ENCODE measurements around the gene PRDM16.

Gene PRDM16

DNA sequence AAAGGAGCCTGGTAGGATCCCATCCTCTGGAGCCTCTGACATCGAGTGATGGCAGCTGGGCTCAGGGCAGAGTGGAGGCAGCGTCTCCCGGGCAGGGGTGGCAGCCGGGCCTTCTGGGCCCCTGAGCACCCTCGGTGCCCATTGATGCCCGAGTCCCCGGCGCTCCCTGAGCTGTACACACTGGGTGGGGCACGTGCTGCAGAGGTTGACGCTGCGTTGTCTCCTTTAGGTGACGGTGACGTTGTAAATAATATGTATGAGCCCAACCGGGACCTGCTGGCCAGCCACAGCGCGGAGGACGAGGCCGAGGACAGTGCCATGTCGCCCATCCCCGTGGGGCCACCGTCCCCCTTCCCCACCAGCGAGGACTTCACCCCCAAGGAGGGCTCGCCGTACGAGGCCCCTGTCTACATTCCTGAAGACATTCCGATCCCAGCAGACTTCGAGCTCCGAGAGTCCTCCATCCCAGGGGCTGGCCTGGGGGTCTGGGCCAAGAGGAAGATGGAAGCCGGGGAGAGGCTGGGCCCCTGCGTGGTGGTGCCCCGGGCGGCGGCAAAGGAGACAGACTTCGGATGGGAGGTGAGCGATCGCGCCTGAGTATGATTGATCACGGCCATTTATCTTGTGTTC lies 117.0 kb downstream of the PRDM16 start:
- no peak for DNase-seq (ENCODE audit: low read depth in 1 of 2, low spot score in 1 of 2)
- TF ChIP-seq JUND (IDR thresholded peaks at IDR 0.05; ENCODE audit: low read depth) = no peak
- in situ Hi-C loops (cut with HindIII; ENCODE audit: low pct_unique_long_range_greater_than_20kb, low sequenced_read_pairs) = no loop called here

DNA sequence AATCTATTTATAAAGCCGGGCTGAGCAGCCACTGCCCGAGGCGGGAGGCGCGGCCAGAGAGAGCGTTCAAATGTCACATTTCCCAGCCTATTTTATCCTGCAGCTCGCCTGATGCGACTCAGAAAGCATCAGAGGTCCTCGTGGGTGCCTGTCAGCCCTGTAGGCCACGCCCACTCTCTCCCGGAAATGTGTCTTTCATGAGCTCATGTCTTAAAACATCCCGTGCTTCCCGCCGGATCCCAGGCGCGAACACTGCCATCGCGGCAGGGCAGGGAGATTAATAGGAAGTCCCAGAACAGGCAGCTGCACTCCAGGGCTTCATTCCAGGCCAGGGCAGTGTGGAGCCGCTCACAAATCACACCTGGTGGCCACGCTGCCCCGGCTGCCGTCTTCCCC lies 117.5 kb downstream of the PRDM16 start:
- TF ChIP-seq JUND (IDR thresholded peaks at IDR 0.05; ENCODE audit: low read depth) = no peak
- in situ Hi-C loops (cut with HindIII; ENCODE audit: low pct_unique_long_range_greater_than_20kb, low sequenced_read_pairs) = no loop called here
- peak; percentile 24 to 31 for DNase-seq (ENCODE audit: low read depth in 1 of 2, low spot score in 1 of 2)

DNA sequence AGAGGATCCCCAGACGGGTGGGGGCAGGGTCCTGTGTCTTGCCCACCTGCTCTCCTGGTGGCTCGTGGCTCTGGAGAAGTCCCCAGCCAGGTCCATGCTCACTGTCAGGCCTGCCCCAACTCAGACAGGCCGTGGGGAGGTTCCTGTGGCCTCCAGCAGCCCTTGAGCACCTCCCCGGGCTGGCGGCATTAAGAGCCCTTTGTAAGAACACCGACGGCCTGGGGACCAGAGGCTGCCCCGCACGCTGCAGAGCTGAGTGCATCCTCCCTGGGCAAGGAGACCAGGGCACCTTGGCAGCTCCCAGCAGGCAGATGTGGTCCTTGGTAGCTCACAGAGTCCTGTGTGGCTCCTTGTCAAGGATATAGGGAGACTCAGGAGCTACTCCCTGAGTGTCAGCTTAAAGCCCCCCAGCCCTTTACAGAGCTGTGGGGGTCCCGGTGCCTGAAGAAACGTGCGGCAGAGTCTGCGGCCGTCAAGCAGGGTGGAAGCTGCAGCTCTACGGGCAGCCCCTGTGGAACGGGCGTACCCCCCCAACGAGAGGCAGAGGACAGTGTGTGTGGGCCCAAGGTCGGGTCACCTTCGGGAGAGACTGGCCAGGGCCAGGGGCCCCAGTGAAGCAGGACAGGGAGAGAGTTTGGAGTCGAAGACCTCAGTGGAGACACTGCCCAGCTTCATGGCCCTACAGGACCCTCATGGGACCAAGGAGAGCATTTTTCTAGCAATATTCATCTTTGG lies 118.6 kb downstream of the PRDM16 start:
- no peak for DNase-seq (ENCODE audit: low read depth in 1 of 2, low spot score in 1 of 2)
- in situ Hi-C loops (cut with HindIII; ENCODE audit: low pct_unique_long_range_greater_than_20kb, low sequenced_read_pairs) = no loop called here
- TF ChIP-seq JUND (IDR thresholded peaks at IDR 0.05; ENCODE audit: low read depth) = no peak

DNA sequence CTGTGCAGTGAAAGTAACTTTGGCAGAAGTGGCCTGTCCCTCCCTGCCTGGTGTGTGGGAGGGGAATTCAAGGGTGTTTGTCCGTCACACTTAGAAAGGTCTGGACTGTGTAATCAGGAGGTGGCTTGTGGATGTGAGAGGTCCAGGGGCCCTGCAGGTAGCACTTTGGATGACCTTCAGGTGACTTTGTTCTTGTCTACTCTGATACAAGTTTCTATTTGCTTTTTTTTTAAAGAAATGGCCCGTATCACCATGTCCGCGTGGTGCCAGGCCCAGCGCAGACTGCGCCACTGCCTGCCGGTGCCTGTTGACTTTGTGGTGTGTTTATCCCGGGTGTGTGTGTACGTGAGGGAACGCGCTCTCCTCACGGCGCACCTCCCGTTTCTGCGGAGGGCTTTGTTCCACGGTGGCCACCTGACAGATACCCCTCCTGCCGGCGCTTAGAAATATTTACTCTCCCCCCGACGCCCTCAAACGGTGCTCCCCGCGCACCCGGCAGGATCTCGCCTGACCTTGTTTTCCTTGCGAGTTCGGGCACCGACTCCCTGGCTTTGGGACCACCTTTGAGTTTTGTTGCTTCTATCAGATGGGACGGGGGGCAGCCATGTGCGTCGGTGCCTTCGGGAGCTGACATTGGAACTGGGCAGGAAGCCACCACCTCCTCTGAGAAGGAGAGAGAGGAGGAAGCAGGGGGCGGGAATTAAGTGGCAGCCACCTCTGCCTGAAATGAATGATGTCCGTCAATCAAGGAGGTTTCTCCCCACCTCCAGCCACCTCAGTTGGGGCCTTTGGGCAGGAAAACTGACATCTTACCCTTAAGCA lies 119.4 kb downstream of the PRDM16 start:
- in situ Hi-C loops (cut with HindIII; ENCODE audit: low pct_unique_long_range_greater_than_20kb, low sequenced_read_pairs) = no loop called here
- DNase-seq (ENCODE audit: low read depth in 1 of 2, low spot score in 1 of 2) = no peak
- TF ChIP-seq JUND (IDR thresholded peaks at IDR 0.05; ENCODE audit: low read depth) = no peak

DNA sequence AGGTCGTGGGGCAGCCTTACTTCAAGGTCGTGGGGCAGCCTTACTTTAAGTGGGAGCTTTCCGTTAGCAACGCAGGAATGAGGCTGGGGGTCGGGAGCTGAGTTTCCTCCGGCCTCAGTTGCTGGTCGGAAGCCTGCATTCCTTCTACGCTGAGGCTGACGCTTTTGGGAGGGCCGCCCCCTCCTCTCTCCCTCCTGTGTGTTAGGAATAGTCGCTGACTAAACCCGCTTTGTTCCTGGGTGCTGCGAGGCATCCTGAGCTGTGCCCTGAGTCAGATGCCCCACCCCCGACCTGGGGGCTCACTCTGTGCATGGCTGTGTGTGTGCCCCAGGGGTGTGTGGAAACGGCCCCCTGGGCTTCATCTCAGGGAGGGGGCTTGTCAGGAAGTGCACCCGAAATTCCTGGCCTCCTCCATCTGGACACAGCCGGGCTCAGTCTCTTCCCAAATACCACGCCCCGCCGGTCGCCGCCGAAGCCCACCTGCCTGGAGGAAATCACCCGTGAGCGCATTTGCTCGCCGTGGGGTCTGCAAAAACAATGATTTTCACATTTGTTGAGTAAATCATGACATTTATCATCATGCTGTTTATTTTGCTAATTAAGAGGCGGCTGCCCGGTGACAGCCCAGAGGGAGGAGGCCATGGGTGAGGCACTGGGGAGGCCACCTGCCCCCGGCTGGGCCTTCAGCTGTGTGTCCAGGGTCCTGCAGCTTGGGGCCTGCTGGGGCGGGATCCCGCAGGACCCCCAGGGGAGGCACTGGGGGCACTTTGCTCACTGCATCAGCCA lies 121.4 kb downstream of the PRDM16 start:
- no peak for TF ChIP-seq JUND (IDR thresholded peaks at IDR 0.05; ENCODE audit: low read depth)
- in situ Hi-C loops (cut with HindIII; ENCODE audit: low pct_unique_long_range_greater_than_20kb, low sequenced_read_pairs) = no loop called here
- no peak for DNase-seq (ENCODE audit: low read depth in 1 of 2, low spot score in 1 of 2)

DNA sequence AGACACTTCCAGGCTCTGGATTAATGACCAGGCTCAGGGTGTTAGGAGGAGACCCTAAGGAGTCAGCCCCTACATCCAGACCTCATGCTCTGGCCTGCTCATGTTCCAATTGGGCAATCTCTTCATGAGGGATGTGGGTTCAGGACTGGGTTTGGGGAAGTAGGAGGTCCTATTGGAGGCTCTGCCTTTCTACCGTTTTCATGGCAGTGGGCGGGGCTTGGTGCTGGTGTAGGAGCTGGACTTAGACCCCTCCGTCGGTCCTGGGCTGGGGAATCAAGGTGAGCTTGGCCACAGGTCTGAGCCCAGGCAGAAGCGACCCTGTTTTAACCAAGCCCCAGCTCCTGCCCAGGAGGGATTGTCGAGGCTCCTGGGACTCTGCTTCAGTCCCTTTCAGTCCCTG lies 123.4 kb downstream of the PRDM16 start:
- DNase-seq (ENCODE audit: low read depth in 1 of 2, low spot score in 1 of 2) = no peak
- in situ Hi-C loops (cut with HindIII; ENCODE audit: low pct_unique_long_range_greater_than_20kb, low sequenced_read_pairs) = no loop called here
- TF ChIP-seq JUND (IDR thresholded peaks at IDR 0.05; ENCODE audit: low read depth) = no peak

DNA sequence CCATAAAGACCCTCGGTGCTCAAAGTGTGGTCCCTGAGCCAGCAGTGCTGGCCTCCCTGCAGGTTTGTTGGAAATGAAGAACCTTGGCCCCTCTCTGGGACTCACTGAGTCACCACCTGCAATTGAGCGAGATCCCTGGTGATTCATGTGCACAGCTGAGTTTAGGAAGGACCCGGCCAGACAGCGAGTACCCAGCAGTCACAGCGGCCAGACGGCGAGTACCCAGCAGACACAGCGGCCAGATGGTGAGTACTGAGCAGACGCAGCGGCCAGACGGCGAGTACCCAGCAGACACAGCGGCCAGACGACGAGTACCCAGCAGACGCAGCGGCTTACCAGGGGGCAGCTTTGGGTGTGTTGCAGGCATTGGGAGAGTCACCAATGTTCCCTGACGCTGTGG lies 123.8 kb downstream of the PRDM16 start:
- TF ChIP-seq JUND (IDR thresholded peaks at IDR 0.05; ENCODE audit: low read depth) = no peak
- no peak for DNase-seq (ENCODE audit: low read depth in 1 of 2, low spot score in 1 of 2)
- in situ Hi-C loops (cut with HindIII; ENCODE audit: low pct_unique_long_range_greater_than_20kb, low sequenced_read_pairs) = no loop called here

DNA sequence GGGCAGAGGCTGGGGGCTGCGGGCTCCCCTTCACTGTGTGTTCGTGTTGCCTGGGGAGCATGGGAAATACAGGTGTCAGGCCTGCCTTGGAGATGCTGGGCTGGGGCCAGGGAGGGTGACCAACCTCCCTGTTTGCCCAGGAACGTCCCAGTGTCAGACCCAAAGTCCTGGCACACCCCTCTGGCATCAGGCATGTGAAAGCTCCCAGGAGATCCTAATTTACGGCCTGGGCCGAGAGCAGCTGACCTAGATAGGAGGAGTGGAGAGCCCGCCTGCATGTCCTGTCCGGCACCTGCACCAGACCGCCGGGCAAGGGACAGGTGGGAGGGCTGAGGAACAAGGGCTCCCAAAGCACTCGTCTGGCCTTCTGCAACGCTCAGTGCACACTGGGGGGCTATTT lies 124.8 kb downstream of the PRDM16 start:
- in situ Hi-C loops (cut with HindIII; ENCODE audit: low pct_unique_long_range_greater_than_20kb, low sequenced_read_pairs) = no loop called here
- no peak for TF ChIP-seq JUND (IDR thresholded peaks at IDR 0.05; ENCODE audit: low read depth)
- no peak for DNase-seq (ENCODE audit: low read depth in 1 of 2, low spot score in 1 of 2)

DNA sequence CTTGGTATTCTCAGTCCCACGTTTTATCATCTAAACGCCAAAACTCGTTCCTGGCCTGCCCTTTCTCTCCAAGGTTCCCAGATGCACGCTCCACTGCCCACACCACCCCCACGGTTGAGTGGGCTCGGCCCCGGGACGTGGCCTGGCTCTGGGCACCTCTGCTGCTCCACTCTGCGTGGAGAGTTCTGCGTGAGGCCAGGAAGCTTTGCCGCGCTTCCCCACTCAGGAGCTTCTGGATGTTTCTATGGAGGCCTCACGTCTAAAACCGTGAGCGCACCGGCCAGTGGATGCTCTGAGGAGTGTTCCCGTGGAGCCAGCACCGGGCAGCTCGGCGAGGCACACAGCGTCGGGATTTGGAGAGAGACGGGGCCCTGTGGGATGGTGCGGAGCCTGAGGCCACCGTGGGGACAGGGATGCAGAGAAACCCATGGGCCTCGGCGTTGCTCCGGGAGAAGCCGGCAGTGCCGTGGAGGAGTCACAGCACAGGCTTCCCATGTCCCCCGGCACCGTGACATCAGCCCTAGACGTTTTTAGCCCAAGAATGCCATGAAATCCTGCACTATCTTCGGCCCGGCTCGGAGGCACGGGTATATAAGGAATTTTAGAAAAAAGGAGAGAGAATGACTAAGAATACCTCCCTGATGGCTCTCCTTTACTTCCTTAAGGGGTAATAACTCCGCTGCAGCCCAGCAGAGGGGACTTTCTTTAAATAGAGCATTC lies 125.9 kb downstream of the PRDM16 start:
- no peak for DNase-seq (ENCODE audit: low read depth in 1 of 2, low spot score in 1 of 2)
- TF ChIP-seq JUND (IDR thresholded peaks at IDR 0.05; ENCODE audit: low read depth) = no peak
- in situ Hi-C loops (cut with HindIII; ENCODE audit: low pct_unique_long_range_greater_than_20kb, low sequenced_read_pairs) = no loop called here

DNA sequence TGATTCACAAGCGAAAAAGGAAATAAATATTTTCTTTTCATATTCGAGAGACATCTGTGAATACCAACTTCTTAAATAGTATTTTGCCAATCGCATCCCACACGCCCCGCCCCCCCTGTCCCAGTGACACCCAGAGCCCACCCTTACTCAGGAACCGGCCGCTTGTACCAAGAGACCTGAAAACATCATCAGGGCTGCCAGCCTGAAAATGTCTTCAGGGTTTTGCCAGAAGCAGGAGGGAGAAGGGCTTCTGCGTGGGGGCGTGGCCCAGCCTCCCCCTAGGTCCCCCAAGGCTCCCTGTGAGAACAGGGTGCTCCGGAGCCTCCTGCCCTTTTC lies 126.4 kb downstream of the PRDM16 start:
- no peak for DNase-seq (ENCODE audit: low read depth in 1 of 2, low spot score in 1 of 2)
- in situ Hi-C loops (cut with HindIII; ENCODE audit: low pct_unique_long_range_greater_than_20kb, low sequenced_read_pairs) = no loop called here
- TF ChIP-seq JUND (IDR thresholded peaks at IDR 0.05; ENCODE audit: low read depth) = no peak

DNA sequence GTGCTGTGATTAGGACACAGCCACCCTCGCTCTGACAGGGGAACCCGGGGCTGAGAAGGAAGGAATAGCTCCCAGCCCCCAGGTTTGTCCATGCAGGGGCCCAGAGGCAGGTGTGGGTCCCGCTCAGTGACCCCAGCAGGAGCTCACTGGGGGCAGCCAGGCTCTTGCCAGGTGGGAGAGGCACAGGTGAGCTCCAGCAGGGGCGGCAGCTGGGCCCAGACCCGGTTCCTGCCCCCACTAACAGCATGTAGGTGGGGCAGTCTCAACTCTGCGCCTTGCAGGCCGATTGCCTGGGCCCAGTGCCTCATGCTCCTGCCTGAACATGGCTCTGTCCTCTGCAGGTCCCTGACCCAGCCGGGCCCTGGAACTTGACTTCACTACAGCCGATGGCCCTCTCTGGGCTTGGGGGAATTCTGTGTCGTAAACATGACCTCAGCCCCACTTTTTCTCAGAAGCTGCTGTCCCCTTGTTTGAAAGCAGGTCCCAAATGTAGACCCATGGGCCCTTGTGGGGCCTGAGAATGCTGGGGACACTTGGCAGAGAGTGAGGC lies 127.0 kb downstream of the PRDM16 start:
- in situ Hi-C loops (cut with HindIII; ENCODE audit: low pct_unique_long_range_greater_than_20kb, low sequenced_read_pairs) = no loop called here
- DNase-seq (ENCODE audit: low read depth in 1 of 2, low spot score in 1 of 2) = no peak
- TF ChIP-seq JUND (IDR thresholded peaks at IDR 0.05; ENCODE audit: low read depth) = no peak

Measured in T47D (cell line).